ENCODE data around the gene CYB5D1. TPM values are rescaled to one million over a fixed set of nuclear protein-coding genes. Genes with fewer than 3 reads are reported as not detected.

The CYB5D1 gene
- total RNA-seq, 4 donors from 2014 or later, result 7.0 to 14.1 (median 9.1) TPM

- H3K4me3 ChIP-seq (ENCODE audit: low read depth, poor library complexity, severe bottlenecking), result no peak overlapping the region
- WGBS, 2 donors, result 71 to 82% methylated on average over 14 of the region's 14 CpGs
- DNase-seq (ENCODE audit: low spot score in 2 of 2), result no peak
- intact Hi-C loops (cut with DNase I; ENCODE audit: low total_unique reads), result no loop called here
- TF ChIP-seq POLR2A (IDR thresholded peaks at IDR 0.05) (no peak), CTCF (IDR thresholded peaks at IDR 0.05) (no peak)
Measured at GRCh38 chr17:7822126-7822525, 35.7 kb upstream of the CYB5D1 start.

GRCh38 chr17:7823581-7824001 lies 34.2 kb upstream of the CYB5D1 start:
- TF ChIP-seq CTCF (IDR thresholded peaks at IDR 0.05) (no peak), POLR2A (IDR thresholded peaks at IDR 0.05) (no peak)
- intact Hi-C loops (cut with DNase I; ENCODE audit: low total_unique reads), result no loop called here
- WGBS, 2 donors, result 80 to 83% methylated on average over 20 of the region's 20 CpGs
- peak in 1 of 2 donors; percentile 79 for DNase-seq (ENCODE audit: low spot score in 2 of 2)
- no peak overlapping the region for H3K4me3 ChIP-seq (ENCODE audit: low read depth, poor library complexity, severe bottlenecking)

GRCh38 chr17:7824021-7824924 lies 33.5 kb upstream of the CYB5D1 start:
- peak in 1 of 2 donors; percentile 74 for DNase-seq (ENCODE audit: low spot score in 2 of 2)
- no peak overlapping the region for H3K4me3 ChIP-seq (ENCODE audit: low read depth, poor library complexity, severe bottlenecking)
- no peak for TF ChIP-seq POLR2A (IDR thresholded peaks at IDR 0.05)
- TF ChIP-seq CTCF (IDR thresholded peaks at IDR 0.05), result no peak
- 72 to 75% methylated on average over 9 of the region's 9 CpGs for WGBS, 2 donors
- intact Hi-C loops (cut with DNase I; ENCODE audit: low total_unique reads), result no loop called here

GRCh38 chr17:7825206-7825990 lies 32.4 kb upstream of the CYB5D1 start:
- TF ChIP-seq CTCF (IDR thresholded peaks at IDR 0.05) (no peak), POLR2A (IDR thresholded peaks at IDR 0.05) (no peak)
- intact Hi-C loops (cut with DNase I; ENCODE audit: low total_unique reads), result no loop called here
- no peak overlapping the region for H3K4me3 ChIP-seq (ENCODE audit: low read depth, poor library complexity, severe bottlenecking)
- peak in 1 of 2 donors; percentile 68 for DNase-seq (ENCODE audit: low spot score in 2 of 2)
- WGBS, 2 donors, result 30 to 33% methylated on average over 12 of the region's 12 CpGs

GRCh38 chr17:7830616-7831015 lies 27.2 kb upstream of the CYB5D1 start:
- WGBS, 2 donors, result 93 to 95% methylated on average over 8 of the region's 8 CpGs
- no peak for TF ChIP-seq POLR2A (IDR thresholded peaks at IDR 0.05)
- no peak for TF ChIP-seq CTCF (IDR thresholded peaks at IDR 0.05)
- H3K4me3 ChIP-seq (ENCODE audit: low read depth, poor library complexity, severe bottlenecking), result no peak overlapping the region
- intact Hi-C loops (cut with DNase I; ENCODE audit: low total_unique reads), result no loop called here
- peak in 1 of 2 donors; percentile 84 for DNase-seq (ENCODE audit: low spot score in 2 of 2)
